ENCODE measurements around the gene CD3D.

- TF ChIP-seq EZH2phosphoT487 (IDR thresholded peaks at IDR 0.05; ENCODE audit: low read depth): no peak
- TF ChIP-seq CTCF (IDR thresholded peaks at IDR 0.05; ENCODE audit: low read depth, low read length): peak; percentile 72
Observed at GRCh38 chr11:118295815-118296454, 46.6 kb downstream of the CD3D start.
